ENCODE results near the gene SORD.
"Not testable (repeated sequence)": the region's sequence is repeated elsewhere in the genome, so short reads cannot be mapped to it uniquely, and the experiment has no call there.

DNA sequence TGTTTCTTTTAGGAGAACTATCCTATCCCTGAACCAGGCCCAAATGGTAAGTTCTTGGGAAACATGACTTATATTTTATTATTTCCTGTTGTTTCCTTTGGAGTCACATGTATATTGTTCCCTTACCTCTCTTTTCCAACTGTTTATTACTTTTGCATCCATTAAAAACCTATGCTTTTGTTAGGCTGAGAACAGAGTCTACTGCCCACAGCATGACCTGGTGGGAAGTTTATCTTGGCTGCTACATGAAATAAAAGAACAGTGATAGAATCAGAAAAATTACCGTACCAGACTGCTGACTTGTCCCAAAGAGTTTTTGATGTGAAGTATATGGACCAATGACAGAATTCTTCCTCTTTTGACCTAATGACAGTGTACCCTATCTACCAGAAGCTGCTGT is 17.4 kb downstream of the SORD start:
- not testable (repeated sequence) for TF ChIP-seq CTCF (IDR thresholded peaks at IDR 0.05 in 2 of 3, conservative IDR thresholded peaks at IDR 0.05 in 1 of 3; ENCODE audit: borderline replicate concordance in 1 of 3, insufficient read depth in 1 of 3, low read depth in 2 of 3, low read length in 2 of 3); POLR2AphosphoS5 (IDR thresholded peaks at IDR 0.05; ENCODE audit: low read depth, low read length); EZH2 (IDR thresholded peaks at IDR 0.05); POLR2A (IDR thresholded peaks at IDR 0.05; ENCODE audit: borderline replicate concordance, extremely low read depth, insufficient read depth, insufficient read length)

Data from HCT116 (cell line).